22Rv1 (cell line): Measurements from ENCODE around the gene TMEM190.

Experiments
- H3K27ac ChIP-seq: fragments of 450-650 bp; 2 replicates; pipeline ENCODE4 v1.5.1; 2017
- CTCF ChIP-seq: fragments of 450-650 bp; IDR thresholded peaks from 2 replicates; pipeline ENCODE4 v1.5.1; 2017; ENCODE audit warnings: mild to moderate bottlenecking
- ZFX ChIP-seq: fragments of 450-650 bp; IDR thresholded peaks from 2 replicates; pipeline ENCODE4 v1.6.1; 2017; ENCODE audit warnings: antibody characterized with exemption, borderline replicate concordance

TMEM190 gene

DNA sequence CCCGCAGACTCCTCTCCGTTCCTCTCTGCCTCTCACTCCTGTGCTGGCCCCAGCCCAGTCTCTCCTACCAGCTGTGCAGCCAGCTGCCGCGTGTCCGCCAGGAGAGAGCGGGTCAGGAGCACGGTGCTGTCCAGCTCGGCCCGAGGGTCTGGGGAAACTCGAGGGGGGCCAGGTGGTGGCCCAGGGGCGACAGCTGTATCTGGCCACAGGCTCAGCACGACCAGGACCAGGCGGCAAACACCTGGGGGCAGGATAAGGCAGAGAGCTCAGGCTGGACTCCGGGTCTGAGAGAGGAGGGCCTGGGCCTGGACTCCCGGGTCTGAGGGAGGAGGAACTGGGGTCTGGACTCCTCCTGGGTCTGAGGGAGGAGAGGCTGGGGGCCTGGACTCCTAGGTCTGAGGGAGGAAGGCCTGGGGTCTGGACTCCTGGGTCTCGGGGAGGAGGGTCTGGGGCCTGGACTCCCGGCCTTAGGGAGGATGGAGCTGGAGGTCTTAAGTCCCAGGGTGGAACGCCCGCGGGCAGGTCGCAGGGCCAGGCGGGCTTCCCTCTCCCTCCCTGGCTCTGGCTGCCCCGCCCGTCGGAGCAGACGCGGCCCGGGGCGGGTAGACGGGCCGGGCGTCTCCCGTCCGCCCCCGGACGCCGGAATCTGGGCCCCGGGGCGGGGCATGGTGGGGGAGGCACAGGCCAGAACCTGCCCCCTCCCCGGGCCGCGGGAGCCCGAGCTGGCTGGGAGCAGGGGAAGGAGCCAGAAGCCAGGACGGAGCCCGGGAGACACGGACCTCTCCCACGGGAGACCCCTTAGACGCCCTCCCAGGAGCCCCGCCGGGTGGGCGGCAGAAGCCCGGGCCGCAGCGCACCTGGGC lies 7.7 kb upstream of the TMEM190 start:
- H3K27ac ChIP-seq: 0 out of 2 replicates have a peak overlapping the region, but pooled peaks have one; percentile 4
- TF ChIP-seq ZFX: no peak
- TF ChIP-seq CTCF: no peak

DNA sequence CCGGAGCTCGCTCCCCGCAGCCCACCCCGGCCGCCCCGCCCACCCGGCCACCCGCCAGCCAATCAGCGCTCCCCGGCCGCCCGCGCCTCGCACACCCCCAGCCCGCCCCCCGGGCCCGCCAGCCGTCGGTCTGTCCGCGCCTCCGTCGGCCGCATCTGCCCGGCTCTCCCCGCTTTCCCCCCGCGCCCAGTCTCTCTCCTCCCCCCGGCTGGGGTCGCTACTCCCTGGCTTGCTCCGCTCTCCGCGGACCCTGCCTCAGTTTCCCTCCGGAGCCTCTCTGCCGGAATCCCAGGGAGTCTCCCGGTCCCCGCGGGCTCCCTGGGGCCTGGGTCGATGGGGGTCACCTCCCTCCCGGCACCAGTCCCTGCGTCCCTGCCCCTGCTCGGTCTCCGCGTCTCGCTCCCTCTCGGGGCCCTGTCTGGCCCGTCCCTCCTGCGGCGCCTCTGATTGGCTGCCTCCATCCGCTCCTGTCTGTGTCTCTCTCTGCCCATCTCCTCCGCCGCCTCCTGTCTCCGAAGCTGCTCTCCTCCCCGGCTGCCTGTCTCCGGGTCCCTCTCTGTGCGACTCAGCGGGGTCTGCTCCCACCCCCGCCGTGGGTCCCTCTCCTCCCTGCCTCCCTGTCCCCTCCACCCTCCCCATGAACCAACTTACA lies 6.8 kb upstream of the TMEM190 start:
- H3K27ac ChIP-seq: no peak overlapping the region
- TF ChIP-seq ZFX (no peak), CTCF (no peak)

DNA sequence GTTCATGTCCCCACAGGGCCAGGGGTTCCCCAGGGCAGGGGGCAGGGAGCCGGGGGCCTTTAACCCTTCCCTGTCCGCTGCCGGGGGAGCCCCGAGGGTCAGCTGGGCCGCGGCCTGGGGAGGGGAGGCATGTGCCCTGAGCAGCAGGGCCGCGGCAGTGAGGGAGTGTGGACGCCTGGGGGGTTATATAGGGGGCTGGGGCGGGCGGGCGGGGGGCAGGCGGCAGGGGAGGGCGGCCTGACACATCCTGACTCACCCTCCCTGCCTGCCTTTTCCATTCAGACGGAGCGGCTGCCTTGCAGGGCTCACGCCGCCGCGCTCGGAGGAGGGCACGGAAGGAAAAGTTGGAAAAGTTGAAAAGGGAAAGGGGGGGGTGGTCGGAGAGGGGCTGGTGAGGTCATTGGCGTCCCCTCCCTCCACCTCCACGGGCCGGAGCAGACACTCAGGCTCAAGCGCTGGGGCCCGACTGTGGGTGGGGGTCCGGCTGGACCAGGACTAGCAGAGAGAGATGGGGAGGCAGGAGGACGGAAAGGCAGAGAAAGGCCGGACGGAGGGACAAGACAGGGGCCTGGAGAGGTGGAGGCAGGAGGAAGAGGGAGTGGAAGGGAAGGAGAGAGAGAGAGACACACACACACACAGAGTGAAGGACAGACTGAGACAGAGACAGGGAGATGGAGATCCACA lies 6.2 kb upstream of the TMEM190 start, which contains the start of gene IL11:
Gene IL11, minus strand, starts transcription at position 159 of the 684 bp plus-strand sequence. Its CDS starts 153 bp downstream, at position 6.
- no peak for TF ChIP-seq CTCF
- no peak for TF ChIP-seq ZFX
- 0 out of 2 replicates have a peak within 1 kb of the TSS, but pooled peaks have one; percentile 4 for H3K27ac ChIP-seq

DNA sequence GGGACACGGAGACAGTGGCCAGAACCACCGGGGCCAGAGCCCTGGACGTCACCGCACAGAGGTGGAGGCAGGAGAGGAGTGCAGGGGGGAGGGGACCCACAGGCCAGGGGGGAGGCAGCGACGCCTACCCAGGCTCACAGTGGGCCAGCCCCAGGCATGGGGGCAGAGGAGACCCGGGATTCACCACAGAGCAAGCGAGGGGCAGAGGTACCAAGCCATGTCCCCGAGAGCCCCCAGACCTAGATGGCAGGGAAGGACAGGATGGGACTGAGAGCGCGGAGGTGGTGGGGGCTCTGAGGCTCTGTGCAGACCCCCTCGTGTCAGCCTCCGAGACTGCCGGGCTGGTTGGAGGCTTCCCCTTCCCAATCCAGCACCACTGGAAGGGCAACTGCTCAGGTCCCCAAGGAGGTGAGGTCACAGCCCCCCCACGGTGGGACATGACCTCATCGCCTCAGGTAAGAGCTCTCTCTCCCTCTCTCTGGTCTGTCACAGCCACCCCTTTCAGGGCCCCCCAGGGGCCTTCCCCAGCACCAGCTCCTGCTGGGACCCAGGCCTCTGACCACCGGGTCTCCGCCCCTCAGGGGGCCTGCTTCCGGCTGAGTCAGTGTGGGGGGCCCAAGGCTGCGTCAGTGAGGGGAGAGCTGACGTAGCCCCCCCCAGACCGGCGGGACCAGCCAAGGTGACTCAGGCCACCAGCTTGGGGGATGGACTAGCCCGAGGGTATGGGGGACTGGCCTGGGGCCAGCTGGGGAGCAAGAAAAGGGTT lies 4.1 kb upstream of the TMEM190 start:
- no peak overlapping the region for H3K27ac ChIP-seq
- TF ChIP-seq ZFX (no peak), CTCF (no peak)

- 0 out of 2 replicates have a peak overlapping the region, but pooled peaks have one; percentile 20 for H3K27ac ChIP-seq
- TF ChIP-seq CTCF: no peak
- TF ChIP-seq ZFX: no peak
Measured at GRCh38 chr19:55373306-55373992, 3.2 kb upstream of the TMEM190 start.
